Motor neuron (in vitro differentiated cells): ENCODE measurements around the gene C1QB. TPM values are rescaled to one million over a fixed set of nuclear protein-coding genes. Genes with fewer than 3 reads are reported as not detected.

ENCODE experiments used
- ATAC-seq, 8 experiments: fragments of 200-7000 bp; cut with Tn5 transposase; replicated peaks in 6 of 8; 2 replicates each; pipeline ENCODE4 v1.8.0; 2021; ENCODE audit warnings: mild to moderate bottlenecking in 8 of 8, moderate library complexity in 8 of 8
- H3K27ac ChIP-seq, 2 donors: fragments of 250-450 bp; sonication (Bioruptor Pico); 2 replicates each; pipeline ENCODE4 v1.9.0; 2021; ENCODE audit warnings: antibody characterized with exemption in 2 of 2, mild to moderate bottlenecking in 2 of 2, moderate library complexity in 1 of 2
- H3K4me1 ChIP-seq, 2 donors: fragments of 250-450 bp; sonication (Bioruptor Pico); replicated peaks in 1 of 2; 2 replicates each; pipeline ENCODE4 v1.6.1; 2021; ENCODE audit warnings: antibody characterized with exemption in 2 of 2, mild to moderate bottlenecking in 2 of 2, moderate library complexity in 1 of 2
- H3K4me3 ChIP-seq, 5 donors: fragments of 250-450 bp; sonication (Bioruptor Pico); 2 replicates each; pipeline ENCODE4 v1.9.0; 2021; ENCODE audit warnings: antibody characterized with exemption in 5 of 5, mild to moderate bottlenecking in 5 of 5, moderate library complexity in 4 of 5
- WGBS, 10 experiments: fragments of 450-650 bp; shearing (Covaris generic); methylation state at CpG; one replicate each; pipeline ENCODE4 v1.0.0; 2022; 5-methylcytosine and 5-hydroxymethylcytosine counted together
- in situ Hi-C, 9 experiments: fragments of 400-800 bp; cut with MboI; loops; one replicate each; pipeline ENCODE4 v1.15.0; 2021; ENCODE audit warnings: low sequenced_read_pairs in 9 of 9, low pct_unique_long_range_greater_than_20kb in 2 of 9; ENCODE audit not compliant: unreplicated experiment in 9 of 9
- total RNA-seq, 8 experiments: library from RNA; unstranded; fragments of 300-600 nt; gene quantifications; 2 replicates each; pipeline versions ENCODE4 v1.2.3 to v1.2.4, GENCODE V29; 2022

The C1QB gene
- total RNA-seq, 8 experiments from 2014 or later, result 0.38 to 0.61 TPM; not detected in 6

DNA sequence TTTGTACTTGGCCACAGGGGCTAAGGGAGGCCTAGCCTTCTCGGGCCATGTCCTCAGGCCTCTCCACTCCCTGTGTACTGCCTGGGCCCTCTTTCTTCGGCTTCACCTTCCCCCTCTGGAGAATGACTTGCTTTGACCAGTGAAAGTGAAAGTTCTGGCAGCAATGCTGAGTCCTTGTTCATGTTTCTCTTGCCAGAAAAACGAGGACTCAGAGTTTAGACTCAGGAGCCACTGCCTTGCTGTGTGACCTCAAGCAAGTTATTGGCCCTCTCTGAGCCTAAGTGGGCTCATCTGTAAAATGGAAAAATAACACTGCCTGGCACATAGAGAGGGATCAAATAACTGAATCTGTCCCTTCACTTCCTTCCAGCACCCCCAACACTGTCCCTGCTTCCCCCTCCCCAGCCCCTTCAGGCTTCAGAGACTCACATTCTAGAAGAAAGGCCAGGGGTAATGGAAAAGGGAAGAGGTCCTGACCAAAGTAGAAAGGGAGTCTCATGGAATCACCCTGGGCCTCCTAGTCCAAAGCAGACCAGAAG is 15.1 kb upstream of the C1QB start:
- Histone ChIP-seq H3K27ac (no peak overlapping the region), H3K4me1 (peaks cover 8 to 14% of the 10 kb centered on the region in 2 donors), H3K4me3 (no peak overlapping the region)
- no peak for ATAC-seq
- in situ Hi-C loops, result loop anchor here in 8 of 9 experiments (10.0 to 25.0 kb wide), 5 partner anchors 213 to 526 kb away; partner anchors contain the start of gene WNT4 (in 3 of the 8)
- 20 to 75% (median 53%) methylated on average over 1 to 3 of the region's 3 CpGs; no CpG with 5 or more reads in 4 of the 10 experiments for WGBS, 10 experiments

DNA sequence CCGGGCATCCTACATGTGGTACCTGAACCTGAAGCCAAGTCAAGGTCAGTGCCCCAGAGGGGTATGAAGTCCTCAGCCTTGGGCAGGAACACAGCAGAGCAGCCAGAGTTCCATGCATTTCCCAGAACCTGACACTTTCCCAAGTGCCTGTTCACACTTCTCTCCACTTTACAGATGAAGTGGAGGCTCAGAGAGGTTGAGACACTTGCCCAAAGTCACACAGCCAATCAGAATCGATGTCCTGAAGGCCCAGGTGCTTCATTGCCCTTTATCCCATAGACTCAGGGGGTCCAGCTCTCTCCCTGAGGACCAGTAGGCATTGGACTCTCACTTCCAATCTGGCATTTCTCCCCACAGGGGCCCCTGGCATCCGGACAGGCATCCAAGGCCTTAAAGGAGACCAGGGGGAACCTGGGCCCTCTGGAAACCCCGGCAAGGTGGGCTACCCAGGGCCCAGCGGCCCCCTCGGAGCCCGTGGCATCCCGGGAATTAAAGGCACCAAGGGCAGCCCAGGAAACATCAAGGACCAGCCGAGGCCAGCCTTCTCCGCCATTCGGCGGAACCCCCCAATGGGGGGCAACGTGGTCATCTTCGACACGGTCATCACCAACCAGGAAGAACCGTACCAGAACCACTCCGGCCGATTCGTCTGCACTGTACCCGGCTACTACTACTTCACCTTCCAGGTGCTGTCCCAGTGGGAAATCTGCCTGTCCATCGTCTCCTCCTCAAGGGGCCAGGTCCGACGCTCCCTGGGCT is 14.4 kb upstream of the C1QB start:
- WGBS, 10 experiments, result 60 to 100% (median 85%) methylated on average over 1 to 9 of the region's 23 CpGs; no CpG with 5 or more reads in 3 of the 10 experiments
- in situ Hi-C loops, result loop anchor here in 8 of 9 experiments (10.0 to 25.0 kb wide), 5 partner anchors 214 to 526 kb away; partner anchors contain the start of gene WNT4 (in 3 of the 8)
- H3K27ac ChIP-seq, result no peak overlapping the region

DNA sequence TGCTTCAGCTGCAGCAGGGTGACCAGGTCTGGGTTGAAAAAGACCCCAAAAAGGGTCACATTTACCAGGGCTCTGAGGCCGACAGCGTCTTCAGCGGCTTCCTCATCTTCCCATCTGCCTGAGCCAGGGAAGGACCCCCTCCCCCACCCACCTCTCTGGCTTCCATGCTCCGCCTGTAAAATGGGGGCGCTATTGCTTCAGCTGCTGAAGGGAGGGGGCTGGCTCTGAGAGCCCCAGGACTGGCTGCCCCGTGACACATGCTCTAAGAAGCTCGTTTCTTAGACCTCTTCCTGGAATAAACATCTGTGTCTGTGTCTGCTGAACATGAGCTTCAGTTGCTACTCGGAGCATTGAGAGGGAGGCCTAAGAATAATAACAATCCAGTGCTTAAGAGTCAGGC is 13.8 kb upstream of the C1QB start:
- Histone ChIP-seq H3K4me1 (peaks cover 8 to 14% of the 10 kb centered on the region in 2 donors), H3K27ac (no peak overlapping the region), H3K4me3 (no peak overlapping the region)
- in situ Hi-C loops, result loop anchor here in 8 of 9 experiments (10.0 to 25.0 kb wide), 5 partner anchors 214 to 527 kb away; partner anchors contain the start of gene WNT4 (in 3 of the 8)
- 5 to 100% (median 50%) methylated on average over 1 to 7 of the region's 8 CpGs; no CpG with 5 or more reads in 3 of the 10 experiments for WGBS, 10 experiments
- peak in 1 of 8 experiments; percentile 39 for ATAC-seq

More for the DNA sequence above, 14.4 kb upstream of the C1QB start:
- Histone ChIP-seq H3K4me1 (peaks cover 8 to 14% of the 10 kb centered on the region in 2 donors), H3K4me3 (no peak overlapping the region)
- ATAC-seq, result no peak

DNA sequence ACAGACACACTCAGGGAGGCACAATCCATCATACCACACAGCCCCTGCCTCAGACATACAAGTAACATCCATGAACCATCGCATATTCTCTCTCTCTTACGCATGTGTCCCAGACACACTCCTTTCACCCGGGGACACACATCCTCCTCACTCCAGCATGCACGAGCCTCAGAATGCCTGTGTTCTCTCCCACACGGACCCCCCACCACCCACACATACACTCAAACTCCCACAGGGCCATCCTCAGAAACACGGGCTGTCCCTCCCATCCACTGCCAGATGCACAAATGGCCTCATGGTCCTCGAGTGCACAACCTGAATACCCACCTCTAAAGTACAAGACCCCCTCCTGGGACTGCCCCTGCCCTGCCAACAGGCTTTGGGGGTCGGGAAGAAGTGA is 11.8 kb upstream of the C1QB start:
- no peak overlapping the region for H3K4me3 ChIP-seq
- no peak for ATAC-seq
- in situ Hi-C loops, result loop anchor here in 8 of 9 experiments (10.0 to 25.0 kb wide), 7 partner anchors 116 to 529 kb away; partner anchors contain the start of gene WNT4 (in 3 of the 8)
- peaks cover 8 to 14% of the 10 kb centered on the region in 2 donors for H3K4me1 ChIP-seq
- H3K27ac ChIP-seq, result no peak overlapping the region
- WGBS, 10 experiments, result 46 to 83% (median 58%) methylated on average over 1 to 6 of the region's 8 CpGs; no CpG with 5 or more reads in 3 of the 10 experiments

DNA sequence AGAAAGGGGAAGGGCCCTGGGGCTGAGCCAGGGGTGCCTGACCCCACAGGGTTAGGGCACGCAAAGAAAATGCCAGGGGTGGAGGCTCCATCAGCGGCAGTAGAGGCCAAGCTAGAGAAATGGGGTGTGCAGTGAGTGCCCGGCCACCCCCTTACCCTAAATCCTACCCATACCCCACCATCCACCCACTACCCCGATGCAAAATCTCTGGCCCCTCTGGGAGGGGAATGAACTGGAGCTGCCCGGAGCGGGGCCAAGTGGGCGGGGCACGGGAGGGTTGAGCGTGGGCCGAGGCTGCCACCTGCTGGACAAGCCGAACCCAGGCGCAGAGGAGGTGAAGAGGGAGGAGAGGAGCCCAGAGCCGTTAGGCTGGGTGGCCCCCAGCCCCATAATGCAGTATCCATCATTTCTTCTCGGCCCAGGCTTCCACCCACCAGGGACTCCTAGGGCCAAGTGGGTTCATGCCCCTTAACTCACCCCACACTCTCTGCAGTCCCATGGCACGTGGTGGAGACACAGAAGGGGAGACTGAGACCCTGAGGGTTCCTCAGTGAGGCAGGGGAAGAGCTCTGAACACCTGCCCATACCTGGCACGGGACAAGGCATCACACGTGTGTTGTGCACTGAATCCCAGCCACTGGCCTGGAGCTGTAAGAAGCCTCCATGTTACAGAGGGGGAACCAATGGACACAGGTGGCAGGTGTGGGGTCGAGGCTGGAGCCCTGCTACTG is 11.0 kb upstream of the C1QB start:
- Histone ChIP-seq H3K4me1 (peaks cover 8 to 12% of the 10 kb centered on the region in 2 donors), H3K27ac (no peak overlapping the region), H3K4me3 (no peak overlapping the region)
- ATAC-seq, result peak; percentile 86 to 96 (median 90)
- 0 to 60% (median 0%) methylated on average over 1 to 3 of the region's 18 CpGs; no CpG with 5 or more reads in 3 of the 10 experiments for WGBS, 10 experiments
- in situ Hi-C loops, result loop anchor here in 8 of 9 experiments (10.0 to 25.0 kb wide), 7 partner anchors 117 to 530 kb away; partner anchors contain the start of gene WNT4 (in 3 of the 8)

DNA sequence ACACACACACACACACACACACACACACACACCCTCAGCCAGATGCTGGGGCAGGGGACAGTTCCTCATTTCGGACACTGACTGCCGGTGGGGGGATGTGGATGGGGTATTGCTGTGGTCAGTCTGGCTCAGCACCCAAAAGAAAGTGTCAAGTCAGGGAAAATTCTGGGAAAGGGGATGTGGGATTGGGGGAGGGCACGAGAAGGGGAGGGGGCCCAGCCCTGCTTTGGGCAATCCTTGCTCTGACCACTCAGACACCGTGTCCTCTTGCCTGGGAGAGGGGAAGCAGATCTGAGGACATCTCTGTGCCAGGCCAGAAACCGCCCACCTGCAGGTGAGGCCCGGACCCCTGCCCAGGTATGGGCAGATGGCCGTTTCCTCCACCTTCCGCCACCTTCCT is 9.7 kb upstream of the C1QB start, which contains the start of gene C1QC:
C1QC (plus strand) TSS at position 253 of the 400 bp plus-strand sequence. CDS start 391 bp downstream, outside the sequence.
- in situ Hi-C loops, result loop anchor here in 8 of 9 experiments (10.0 to 25.0 kb wide), 7 partner anchors 119 to 531 kb away; partner anchors contain the start of gene WNT4 (in 3 of the 8)
- H3K4me1 ChIP-seq, result peaks cover 8 to 11% of the 10 kb centered on the region in 2 donors
- no peak within 1 kb of the TSS for H3K4me3 ChIP-seq
- no peak within 1 kb of the TSS for H3K27ac ChIP-seq
- 20 to 75% methylated on average over 2 to 3 of the region's 8 CpGs; no CpG with 5 or more reads in 8 of the 10 experiments for WGBS, 10 experiments
- no peak for ATAC-seq

DNA sequence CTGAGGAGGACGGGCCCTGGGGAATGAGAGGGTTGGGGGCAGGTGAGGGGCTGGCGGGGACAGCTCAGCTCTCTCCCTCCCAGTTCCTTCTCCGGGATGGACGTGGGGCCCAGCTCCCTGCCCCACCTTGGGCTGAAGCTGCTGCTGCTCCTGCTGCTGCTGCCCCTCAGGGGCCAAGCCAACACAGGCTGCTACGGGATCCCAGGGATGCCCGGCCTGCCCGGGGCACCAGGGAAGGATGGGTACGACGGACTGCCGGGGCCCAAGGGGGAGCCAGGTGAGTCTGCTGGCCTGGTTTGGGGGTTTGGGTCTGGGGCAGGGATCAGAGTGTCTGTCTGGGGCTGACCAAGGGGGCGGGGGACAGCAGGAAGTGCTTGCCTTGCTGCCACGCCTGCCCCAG is 9.1 kb upstream of the C1QB start:
- H3K4me1 ChIP-seq, result peaks cover 8 to 11% of the 10 kb centered on the region in 2 donors
- in situ Hi-C loops, result loop anchor here in 8 of 9 experiments (10.0 to 25.0 kb wide), 7 partner anchors 119 to 532 kb away; partner anchors contain the start of gene WNT4 (in 3 of the 8)
- H3K4me3 ChIP-seq, result no peak overlapping the region
- no peak overlapping the region for H3K27ac ChIP-seq
- ATAC-seq, result no peak
- no CpG with 5 or more reads among the region's 12 CpGs for WGBS, 10 experiments

DNA sequence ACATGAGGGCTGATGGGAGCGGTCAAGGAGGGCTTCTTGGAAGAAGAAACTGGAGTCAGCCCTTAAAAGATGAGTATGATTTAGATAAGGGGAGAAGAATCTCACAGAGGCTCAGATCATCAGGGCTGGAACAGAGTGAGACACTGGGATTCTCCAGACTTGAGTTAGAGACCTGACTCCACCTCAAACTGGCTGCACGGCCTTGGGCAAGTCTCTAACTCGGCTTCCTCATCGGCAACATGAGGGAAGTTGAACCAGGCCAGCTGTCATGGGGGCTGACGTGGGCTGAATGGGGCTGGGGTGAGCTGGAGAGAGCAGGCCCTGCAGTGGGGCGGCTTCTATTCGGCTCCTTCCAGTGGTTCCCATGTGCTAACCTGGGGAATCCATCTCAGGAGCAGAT is 7.1 kb upstream of the C1QB start:
- in situ Hi-C loops, result loop anchor here in 8 of 9 experiments (5.0 to 25.0 kb wide), 8 partner anchors 121 to 534 kb away; partner anchors contain the start of gene WNT4 (in 3 of the 8)
- H3K4me1 ChIP-seq, result peaks cover 8 to 18% of the 10 kb centered on the region in 2 donors
- WGBS, 10 experiments, result 0 to 100% (median 61%) methylated on average over 1 to 6 of the region's 7 CpGs; no CpG with 5 or more reads in 2 of the 10 experiments
- H3K27ac ChIP-seq, result no peak overlapping the region
- H3K4me3 ChIP-seq, result no peak overlapping the region
- ATAC-seq, result no peak

DNA sequence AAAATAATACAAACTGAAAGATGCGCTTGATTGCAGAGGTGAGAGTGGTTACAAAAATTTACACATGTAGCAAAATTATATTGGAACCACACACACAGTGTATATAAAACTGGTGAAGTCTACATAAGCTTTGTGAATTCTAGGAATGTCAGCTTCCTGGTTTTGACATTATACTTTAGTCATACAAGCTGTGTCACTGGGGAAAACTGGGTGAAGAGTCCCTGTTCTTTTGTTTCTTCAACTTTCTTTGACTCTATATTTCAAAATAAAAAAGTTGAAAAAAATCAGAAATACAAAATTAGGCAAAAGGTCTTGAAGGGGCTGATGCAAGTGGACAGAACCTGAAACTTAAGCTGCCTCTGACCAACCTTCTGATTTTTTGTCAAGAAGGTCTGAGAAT is 6.7 kb upstream of the C1QB start:
- ATAC-seq, result no peak
- in situ Hi-C loops, result loop anchor here in 8 of 9 experiments (5.0 to 25.0 kb wide), 8 partner anchors 122 to 534 kb away; partner anchors contain the start of gene WNT4 (in 3 of the 8)
- Histone ChIP-seq H3K27ac (no peak overlapping the region), H3K4me1 (peaks cover 4 to 13% of the 10 kb centered on the region in 2 donors), H3K4me3 (no peak overlapping the region)
- WGBS, 10 experiments, result 0 to 100% (median 27%) methylated on average over 1 of the region's 1 CpG; no CpG with 5 or more reads in 2 of the 10 experiments

DNA sequence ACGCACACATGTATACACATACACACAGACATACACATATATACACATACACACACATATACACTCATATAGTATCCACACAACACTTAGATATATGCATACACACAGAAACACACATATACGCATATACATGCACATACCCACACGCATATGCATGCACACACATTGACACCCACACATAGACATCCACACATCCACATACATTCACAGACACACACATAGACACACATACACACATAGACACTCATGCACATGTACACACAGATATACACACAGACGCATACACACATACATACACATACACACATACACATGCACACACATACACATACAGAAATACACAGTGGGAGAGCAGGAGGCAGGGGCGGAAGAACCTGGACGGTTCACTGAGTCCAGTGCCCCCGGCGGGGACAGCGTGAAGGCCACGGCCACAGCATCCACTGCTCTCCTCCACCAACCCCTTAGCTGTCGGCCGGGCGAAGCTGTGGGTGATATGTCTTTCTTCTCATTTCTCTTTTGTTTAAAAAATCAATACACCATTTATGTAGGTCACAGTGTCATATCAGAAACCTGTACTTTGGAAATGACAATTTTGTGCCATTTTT is 2.8 kb upstream of the C1QB start:
- Histone ChIP-seq H3K4me1 (peaks cover 0 to 13% of the 10 kb centered on the region in 2 donors), H3K27ac (no peak overlapping the region), H3K4me3 (no peak overlapping the region)
- in situ Hi-C loops, result loop anchor here in 3 of 9 experiments (25.0 kb wide), 1 partner anchor 537 kb away; no protein-coding TSS in a partner anchor
- 60 to 97% (median 86%) methylated on average over 1 to 12 of the region's 13 CpGs for WGBS, 10 experiments
- ATAC-seq, result peak in 3 of 8 experiments; percentile 22 to 45 (median 31)

DNA sequence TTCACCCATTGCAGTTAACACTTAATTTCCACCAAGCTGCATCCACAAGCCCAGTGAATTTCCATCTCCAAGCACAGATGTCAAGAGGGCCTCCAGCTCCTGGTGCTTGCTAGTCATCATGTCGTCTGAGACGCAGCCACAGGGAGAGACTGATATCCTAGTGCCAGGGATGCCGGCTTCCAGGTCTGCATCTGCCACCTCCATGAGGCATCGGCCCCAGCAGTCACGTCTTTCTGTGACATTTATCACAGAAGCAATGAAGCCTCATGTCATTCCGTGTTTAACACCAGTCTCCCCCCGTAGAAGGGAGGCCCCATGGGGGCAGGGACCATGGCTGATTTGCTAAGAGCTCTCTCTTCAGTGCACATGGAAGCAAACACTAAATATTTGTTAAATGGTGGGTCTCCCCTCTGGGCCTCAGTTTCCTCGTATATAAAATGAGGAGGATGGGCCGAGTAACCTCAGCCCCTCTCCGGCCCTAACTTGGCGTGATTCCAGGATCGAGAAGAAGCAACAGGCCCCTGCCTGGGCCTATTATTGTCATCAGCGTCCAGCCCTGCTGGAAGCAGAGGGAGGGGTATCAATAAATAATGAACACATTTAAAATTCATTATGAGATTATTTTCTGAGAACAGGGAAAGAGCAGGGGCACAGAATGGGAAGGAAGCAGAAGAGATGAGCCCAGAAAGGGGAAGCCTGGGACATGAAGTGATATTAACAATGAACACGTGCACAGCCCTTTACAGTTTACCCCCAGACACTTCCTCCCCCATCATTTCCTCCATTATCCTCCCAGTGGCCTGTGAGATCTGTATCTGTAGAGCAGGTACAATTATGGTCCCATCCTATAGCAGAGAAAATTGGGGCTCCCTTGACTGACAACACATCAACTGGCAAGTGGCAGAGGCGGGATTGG is 837 bp upstream of the C1QB start:
- WGBS, 10 experiments, result 12 to 70% (median 61%) methylated on average over 2 to 14 of the region's 15 CpGs; no CpG with 5 or more reads in 3 of the 10 experiments
- in situ Hi-C loops, result loop anchor here in 3 of 9 experiments (25.0 kb wide), 1 partner anchor 535 kb away; no protein-coding TSS in a partner anchor
- Histone ChIP-seq H3K4me3 (no peak overlapping the region), H3K4me1 (peaks cover 0 to 13% of the 10 kb centered on the region in 2 donors), H3K27ac (no peak overlapping the region)
- ATAC-seq, result no peak
